ENCODE results near the gene SERPINB5. TPM values are rescaled to one million over a fixed set of nuclear protein-coding genes. Genes with fewer than 3 reads are reported as not detected.
A peak's percentile ranks its signal among the peaks of the same experiment; 100 is the strongest.

Gene SERPINB5
- polyA plus RNA-seq, 1 experiment, result not detected

- no peak for DNase-seq (ENCODE audit: low read depth)
- CTCF ChIA-PET, result interaction anchor here (0.7 to 5.0 kb wide), 17 partner anchors 10 to 498 kb away, joined by 3 to 44 read pairs (median 7); partner anchors contain the start of gene VPS4B
These were observed 38.6 kb upstream of the SERPINB5 start for GRCh38 chr18:63438181-63438580.

GRCh38 chr18:63439334-63439733, 37.4 kb upstream of the SERPINB5 start:
- no peaks in the 10 kb centered on the region for H3K36me3 ChIP-seq (ENCODE audit: control insufficient read depth, insufficient read depth, low read length)
- POLR2A ChIA-PET, result interaction anchor here (0.6 kb wide), 1 partner anchor 92 kb away, joined by 3 read pairs; no protein-coding TSS in a partner anchor

More at GRCh38 chr18:63438181-63438580, 38.6 kb upstream of the SERPINB5 start:
- Histone ChIP-seq H3K27me3 (ENCODE audit: control insufficient read depth, insufficient read depth, low read length) (peaks cover 2% of the 10 kb centered on the region; the same call in 1 of the 2 replicates), H3K4me3 (ENCODE audit: low read depth, low read length) (no peak overlapping the region), H3K36me3 (ENCODE audit: control insufficient read depth, insufficient read depth, low read length) (no peaks in the 10 kb centered on the region)
- POLR2A ChIA-PET, result no interaction called here
- TF ChIP-seq CTCF (IDR thresholded peaks at IDR 0.05; ENCODE audit: insufficient read depth, low read depth, low read length), result no peak

GRCh38 chr18:63440219-63440618, 36.5 kb upstream of the SERPINB5 start:
- no peaks in the 10 kb centered on the region for H3K27me3 ChIP-seq (ENCODE audit: control insufficient read depth, insufficient read depth, low read length)
- no peak for DNase-seq (ENCODE audit: low read depth)
- TF ChIP-seq CTCF (IDR thresholded peaks at IDR 0.05; ENCODE audit: insufficient read depth, low read depth, low read length), result no peak
- H3K4me3 ChIP-seq (ENCODE audit: low read depth, low read length), result no peak overlapping the region
- ChIA-PET CTCF (interaction anchor here (1.0 to 5.0 kb wide), 16 partner anchors 9 to 424 kb away, joined by 3 to 44 read pairs (median 6); partner anchors contain the start of gene VPS4B), POLR2A (no interaction called here)
- H3K36me3 ChIP-seq (ENCODE audit: control insufficient read depth, insufficient read depth, low read length), result no peaks in the 10 kb centered on the region

More at GRCh38 chr18:63439334-63439733, 37.4 kb upstream of the SERPINB5 start:
- TF ChIP-seq CTCF (IDR thresholded peaks at IDR 0.05; ENCODE audit: insufficient read depth, low read depth, low read length), result peak; percentile 79
- CTCF ChIA-PET, result interaction anchor here (0.6 to 5.0 kb wide), 29 partner anchors 10 to 497 kb away, joined by 3 to 44 read pairs (median 4); partner anchors contain the start of gene VPS4B
- Histone ChIP-seq H3K4me3 (ENCODE audit: low read depth, low read length) (no peak overlapping the region), H3K27me3 (ENCODE audit: control insufficient read depth, insufficient read depth, low read length) (peaks cover 2% of the 10 kb centered on the region; the same call in 1 of the 2 replicates)
- no peak for DNase-seq (ENCODE audit: low read depth)

- CTCF ChIA-PET, result interaction anchor here (1.1 to 5.0 kb wide), 6 partner anchors 13 to 424 kb away, joined by 3 to 44 read pairs (median 20); no protein-coding TSS in a partner anchor
- no peak overlapping the region for H3K4me3 ChIP-seq (ENCODE audit: low read depth, low read length)
- POLR2A ChIA-PET, result no interaction called here
- DNase-seq (ENCODE audit: low read depth), result no peak
- H3K36me3 ChIP-seq (ENCODE audit: control insufficient read depth, insufficient read depth, low read length), result no peaks in the 10 kb centered on the region
- no peak for TF ChIP-seq CTCF (IDR thresholded peaks at IDR 0.05; ENCODE audit: insufficient read depth, low read depth, low read length)
- H3K27me3 ChIP-seq (ENCODE audit: control insufficient read depth, insufficient read depth, low read length), result no peaks in the 10 kb centered on the region
These were observed 35.9 kb upstream of the SERPINB5 start for GRCh38 chr18:63440881-63441280.

GRCh38 chr18:63443829-63444228, 32.9 kb upstream of the SERPINB5 start:
- Histone ChIP-seq H3K4me3 (ENCODE audit: low read depth, low read length) (no peak overlapping the region), H3K27me3 (ENCODE audit: control insufficient read depth, insufficient read depth, low read length) (no peaks in the 10 kb centered on the region), H3K36me3 (ENCODE audit: control insufficient read depth, insufficient read depth, low read length) (no peaks in the 10 kb centered on the region)
- POLR2A ChIA-PET, result no interaction called here
- no peak for DNase-seq (ENCODE audit: low read depth)
- CTCF ChIA-PET, result interaction anchor here (1.0 to 1.4 kb wide), 2 partner anchors 101 to 312 kb away, joined by 3 read pairs; no protein-coding TSS in a partner anchor
- no peak for TF ChIP-seq CTCF (IDR thresholded peaks at IDR 0.05; ENCODE audit: insufficient read depth, low read depth, low read length)

Measured in BJ (cell line).